Loucy (cell line): Measurements from ENCODE around the gene PLEKHG5.

Experiments
- EZH2phosphoT487 ChIP-seq: fragments of 200-600 bp; IDR thresholded peaks from 2 replicates; pipeline ENCODE4 v1.6.1; 2018; ENCODE audit warnings: antibody characterized with exemption, mild to moderate bottlenecking, moderate library complexity, borderline replicate concordance
- TF ChIP-seq, protein P1 (sequence below): fragments of 200-600 bp; sonication (generic); conservative IDR thresholded peaks from 2 replicates; pipeline ENCODE4 v1.5.1; 2014; ENCODE audit warnings: mild to moderate bottlenecking, antibody characterized with exemption, low read length

DNA sequence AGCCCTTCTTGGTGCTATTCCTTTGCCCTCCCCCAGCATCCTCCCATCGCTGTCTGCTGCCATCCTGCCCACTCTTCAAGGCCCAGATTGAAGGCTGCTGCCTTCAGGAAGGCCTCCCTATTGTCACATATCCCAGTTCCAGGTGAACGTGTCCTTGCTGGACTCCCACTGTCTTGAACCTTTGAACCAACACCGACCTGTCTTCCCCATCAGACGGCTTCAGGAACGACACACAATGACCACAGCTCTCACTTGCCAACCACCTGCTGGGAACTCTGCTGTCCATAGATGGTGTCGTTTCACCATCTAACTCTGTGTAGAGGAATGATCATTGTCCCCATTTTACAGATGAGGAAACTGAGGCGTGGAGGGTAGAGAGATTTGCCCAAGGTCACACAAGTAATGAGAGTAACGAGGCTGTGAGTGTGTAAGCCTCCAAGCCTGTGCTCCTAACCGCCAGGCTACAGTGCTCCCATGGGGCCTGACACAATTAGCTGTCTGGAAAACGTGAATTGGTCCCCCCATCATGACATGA is 9.9 kb upstream of the PLEKHG5 start:
- TF ChIP-seq, protein P1, sequence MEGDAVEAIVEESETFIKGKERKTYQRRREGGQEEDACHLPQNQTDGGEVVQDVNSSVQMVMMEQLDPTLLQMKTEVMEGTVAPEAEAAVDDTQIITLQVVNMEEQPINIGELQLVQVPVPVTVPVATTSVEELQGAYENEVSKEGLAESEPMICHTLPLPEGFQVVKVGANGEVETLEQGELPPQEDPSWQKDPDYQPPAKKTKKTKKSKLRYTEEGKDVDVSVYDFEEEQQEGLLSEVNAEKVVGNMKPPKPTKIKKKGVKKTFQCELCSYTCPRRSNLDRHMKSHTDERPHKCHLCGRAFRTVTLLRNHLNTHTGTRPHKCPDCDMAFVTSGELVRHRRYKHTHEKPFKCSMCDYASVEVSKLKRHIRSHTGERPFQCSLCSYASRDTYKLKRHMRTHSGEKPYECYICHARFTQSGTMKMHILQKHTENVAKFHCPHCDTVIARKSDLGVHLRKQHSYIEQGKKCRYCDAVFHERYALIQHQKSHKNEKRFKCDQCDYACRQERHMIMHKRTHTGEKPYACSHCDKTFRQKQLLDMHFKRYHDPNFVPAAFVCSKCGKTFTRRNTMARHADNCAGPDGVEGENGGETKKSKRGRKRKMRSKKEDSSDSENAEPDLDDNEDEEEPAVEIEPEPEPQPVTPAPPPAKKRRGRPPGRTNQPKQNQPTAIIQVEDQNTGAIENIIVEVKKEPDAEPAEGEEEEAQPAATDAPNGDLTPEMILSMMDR: no peak
- no peak for TF ChIP-seq EZH2phosphoT487
